ENCODE measurements around the gene CERK.
"Not testable (repeated sequence)": the region's sequence is repeated elsewhere in the genome, so short reads cannot be mapped to it uniquely, and the experiment has no call there.

CERK gene

GRCh38 chr22:46748908-46749675 lies 11.0 kb upstream of the CERK start:
- DNase-seq (ENCODE audit: low spot score), result no peak

- DNase-seq (ENCODE audit: low spot score), result no peak
These were observed 10.3 kb upstream of the CERK start for GRCh38 chr22:46748206-46748907.

- no peak for DNase-seq (ENCODE audit: low spot score)
These were observed 9.6 kb upstream of the CERK start for GRCh38 chr22:46747646-46748045.

- no peak for DNase-seq (ENCODE audit: low spot score)
These were observed 8.6 kb upstream of the CERK start for GRCh38 chr22:46746620-46747019.

GRCh38 chr22:46746192-46746591 lies 8.1 kb upstream of the CERK start:
- DNase-seq (ENCODE audit: low spot score), result no peak

GRCh38 chr22:46744581-46744980 lies 6.5 kb upstream of the CERK start:
- peak; percentile 95 for DNase-seq (ENCODE audit: low spot score)

GRCh38 chr22:46742576-46743221 lies 4.6 kb upstream of the CERK start:
- peak; percentile 81 for DNase-seq (ENCODE audit: low spot score)

GRCh38 chr22:46741974-46742519 lies 4.0 kb upstream of the CERK start:
- no peak for DNase-seq (ENCODE audit: low spot score)

- no peak for DNase-seq (ENCODE audit: low spot score)
These were observed 3.1 kb upstream of the CERK start for GRCh38 chr22:46740910-46741780.

GRCh38 chr22:46739094-46739870 lies 1.2 kb upstream of the CERK start:
- peak; percentile 71 for DNase-seq (ENCODE audit: low spot score)

- no peak for DNase-seq (ENCODE audit: low spot score)
These were observed 618 bp upstream of the CERK start for GRCh38 chr22:46738647-46739093.

- peak; percentile 54 for DNase-seq (ENCODE audit: low spot score)
These were observed 712 bp downstream of the CERK start for GRCh38 chr22:46737105-46737975.

GRCh38 chr22:46736705-46737104 lies 1.3 kb downstream of the CERK start:
- DNase-seq (ENCODE audit: low spot score), result no peak

GRCh38 chr22:46735747-46736608 lies 2.1 kb downstream of the CERK start:
- no peak for DNase-seq (ENCODE audit: low spot score)

GRCh38 chr22:46734830-46735453 lies 3.1 kb downstream of the CERK start:
- no peak for DNase-seq (ENCODE audit: low spot score)

- not testable (repeated sequence) for DNase-seq (ENCODE audit: low spot score)
These were observed 3.8 kb downstream of the CERK start for GRCh38 chr22:46734213-46734722.

GRCh38 chr22:46732513-46732912 lies 5.5 kb downstream of the CERK start:
- DNase-seq (ENCODE audit: low spot score), result no peak

- DNase-seq (ENCODE audit: low spot score), result no peak
These were observed 6.0 kb downstream of the CERK start for GRCh38 chr22:46732041-46732379.

Measured in HuH-7 (cell line).